Activated naive CD4-positive, alpha-beta T cell treated with anti-CD3 and anti-CD28 coated beads for 36 hours (primary cell): ENCODE measurements around the gene S100A3. TPM values are rescaled to one million over a fixed set of nuclear protein-coding genes. Genes with fewer than 3 reads are reported as not detected.
A peak's percentile ranks its signal among the peaks of the same experiment; 100 is the strongest.
"Not testable (repeated sequence)": the region's sequence is repeated elsewhere in the genome, so short reads cannot be mapped to it uniquely, and the experiment has no call there.

ENCODE experiments used
- CTCF ChIA-PET: fragments of 350-600 bp; sonication (Branson Sonifier 250); formaldehyde crosslinking; loops from one replicate; lab custom pipeline; 2021; ENCODE audit warnings: antibody characterized with exemption; lab: Charles Lee
- DNase-seq: peaks from one replicate; pipeline ENCODE4 v3.0.0-alpha.2; 2020
- H3K27ac Mint-ChIP-seq: one replicate; pipeline ENCODE4 v1.8.0; 2021; ENCODE audit warnings: mild to moderate bottlenecking, mixed read lengths
- H3K27me3 Mint-ChIP-seq: one replicate; pipeline ENCODE4 v1.8.0; 2021; ENCODE audit warnings: low read depth, mixed read lengths
- H3K36me3 Mint-ChIP-seq: one replicate; pipeline ENCODE4 v1.8.0; 2021; ENCODE audit warnings: low read depth, mixed read lengths
- H3K4me1 Mint-ChIP-seq: one replicate; pipeline ENCODE4 v1.8.0; 2021; ENCODE audit warnings: low read depth, mixed read lengths
- H3K4me3 Mint-ChIP-seq: one replicate; pipeline ENCODE4 v1.8.0; 2021; ENCODE audit warnings: mild to moderate bottlenecking, moderate library complexity, mixed read lengths
- H3K9me3 Mint-ChIP-seq: one replicate; pipeline ENCODE4 v1.8.0; 2021; ENCODE audit warnings: mixed read lengths
- intact Hi-C: fragments of 100-400 bp; cut with micrococcal nuclease; formaldehyde crosslinking; loops from one replicate; pipeline ENCODE4 v1.15.1; 2023
- total RNA-seq, 2 experiments: library from RNA; stranded (reverse); gene quantifications; one replicate each; pipeline ENCODE4 v1.2.3, GENCODE V29; 2021

S100A3 gene
- total RNA-seq, 2 experiments from 2014 or later: not detected

- CTCF ChIA-PET: interaction anchor here (0.9 to 1.5 kb wide), 3 partner anchors 16 to 41 kb away, joined by 3 to 5 read pairs (median 4); no protein-coding TSS in a partner anchor
- Mint-ChIP-seq H3K36me3 (no peaks in the 10 kb centered on the region), H3K9me3 (no peaks in the 10 kb centered on the region), H3K4me3 (no peak overlapping the region), H3K27me3 (no peaks in the 10 kb centered on the region), H3K4me1 (peaks cover 20% of the 10 kb centered on the region), H3K27ac (no peak overlapping the region)
- intact Hi-C loops: no loop called here
- DNase-seq: no peak
Measured at GRCh38 chr1:153527683-153528040, 21.4 kb downstream of the S100A3 start.

DNA sequence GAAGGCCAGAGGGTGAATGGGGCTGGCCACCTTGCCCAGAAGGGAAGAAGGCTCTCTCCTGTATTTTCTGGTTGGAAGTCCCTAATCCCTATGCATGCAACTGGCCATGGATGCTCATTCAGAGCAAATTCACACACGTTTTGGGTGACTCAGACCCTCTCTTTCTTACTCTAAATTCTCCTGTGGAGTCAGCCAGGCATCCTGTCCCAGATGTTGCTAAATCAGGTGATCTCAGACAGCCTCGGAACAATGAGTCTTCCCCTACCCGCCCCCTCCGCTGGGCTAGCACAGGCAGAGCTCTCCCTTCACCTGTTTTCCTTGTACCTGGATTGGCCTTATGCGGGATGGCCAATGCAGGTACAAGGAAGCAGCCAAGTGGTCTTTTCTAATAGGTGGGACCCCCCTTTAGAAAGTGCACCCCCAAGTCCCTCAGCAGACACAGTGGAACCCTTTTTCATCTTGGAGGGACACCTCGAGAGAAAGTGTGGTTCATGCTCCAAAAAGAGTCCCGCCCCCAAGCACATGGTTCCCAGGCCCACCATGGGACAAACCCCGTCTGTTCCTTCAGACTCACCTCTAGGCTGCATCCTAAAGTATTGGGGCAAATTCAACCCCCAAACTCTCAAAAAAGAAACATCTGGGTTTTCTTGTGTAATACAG lies 21.9 kb downstream of the S100A3 start:
- no peaks in the 10 kb centered on the region for H3K9me3 Mint-ChIP-seq
- H3K27me3 Mint-ChIP-seq: no peaks in the 10 kb centered on the region
- no peak overlapping the region for H3K27ac Mint-ChIP-seq
- intact Hi-C loops: no loop called here
- CTCF ChIA-PET: interaction anchor here (0.9 to 1.0 kb wide), 2 partner anchors 16 to 41 kb away, joined by 4 to 5 read pairs; no protein-coding TSS in a partner anchor
- no peaks in the 10 kb centered on the region for H3K36me3 Mint-ChIP-seq
- no peak for DNase-seq
- no peak overlapping the region for H3K4me3 Mint-ChIP-seq
- peaks cover 18% of the 10 kb centered on the region for H3K4me1 Mint-ChIP-seq

GRCh38 chr1:153526132-153526543 lies 22.9 kb downstream of the S100A3 start:
- H3K36me3 Mint-ChIP-seq: no peaks in the 10 kb centered on the region
- peaks cover 9% of the 10 kb centered on the region for H3K4me1 Mint-ChIP-seq
- H3K9me3 Mint-ChIP-seq: no peaks in the 10 kb centered on the region
- no peak overlapping the region for H3K4me3 Mint-ChIP-seq
- no peak overlapping the region for H3K27ac Mint-ChIP-seq
- no peaks in the 10 kb centered on the region for H3K27me3 Mint-ChIP-seq
- intact Hi-C loops: no loop called here
- CTCF ChIA-PET: interaction anchor here (0.9 to 1.5 kb wide), 3 partner anchors 9 to 46 kb away, joined by 3 to 8 read pairs (median 4); partner anchors contain the start of gene S100A6
- DNase-seq: no peak

DNA sequence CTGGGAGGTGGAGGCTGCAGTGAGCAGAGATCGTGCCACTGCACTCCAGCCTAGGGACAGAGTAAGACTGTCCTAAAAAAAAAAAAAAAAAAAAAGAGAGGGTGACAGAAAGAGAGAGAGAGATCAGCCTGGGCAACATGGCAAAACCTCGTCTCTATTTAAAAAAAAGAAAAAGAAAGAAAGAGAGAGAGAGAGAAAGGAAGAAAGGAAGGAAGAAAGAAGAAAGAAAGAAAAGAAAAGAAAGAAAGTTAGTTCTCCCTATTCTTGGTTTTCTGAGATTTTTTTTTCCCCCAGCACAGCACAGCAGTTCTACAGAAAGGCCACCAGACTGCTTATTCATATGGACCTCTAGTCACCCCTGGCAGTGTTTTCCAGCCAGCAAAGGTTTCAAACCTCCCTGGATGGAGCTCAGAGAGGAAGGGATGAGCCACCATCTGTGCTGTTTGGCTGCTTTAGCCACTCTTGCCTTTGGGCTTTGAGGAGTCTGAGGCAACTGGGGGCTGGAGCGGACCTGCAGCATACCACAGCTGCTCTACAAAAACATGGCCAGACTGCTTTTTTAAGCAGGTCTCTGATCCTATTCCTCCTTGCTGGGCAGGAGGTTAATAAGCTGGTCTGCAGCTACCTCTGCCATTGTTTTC lies 23.9 kb downstream of the S100A3 start:
- DNase-seq: no peak
- Mint-ChIP-seq H3K4me3 (no peak overlapping the region), H3K36me3 (no peaks in the 10 kb centered on the region), H3K27me3 (no peaks in the 10 kb centered on the region), H3K4me1 (peaks cover 2% of the 10 kb centered on the region), H3K27ac (no peak overlapping the region), H3K9me3 (no peaks in the 10 kb centered on the region)
- intact Hi-C loops: no loop called here
- CTCF ChIA-PET: interaction anchor here (0.7 to 5.1 kb wide), 8 partner anchors 7 to 47 kb away, joined by 3 to 30 read pairs (median 4); partner anchors contain the start of gene S100A6

GRCh38 chr1:153522353-153523048 lies 26.6 kb downstream of the S100A3 start:
- CTCF ChIA-PET: interaction anchor here (1.4 to 5.1 kb wide), 2 partner anchors 10 to 11 kb away, joined by 5 to 30 read pairs; no protein-coding TSS in a partner anchor
- H3K27ac Mint-ChIP-seq: peak overlapping the region; percentile 32
- H3K4me3 Mint-ChIP-seq, H3K27me3 Mint-ChIP-seq, intact Hi-C loops, DNase-seq, H3K4me1 Mint-ChIP-seq, H3K9me3 Mint-ChIP-seq, H3K36me3 Mint-ChIP-seq: not testable (repeated sequence)

DNA sequence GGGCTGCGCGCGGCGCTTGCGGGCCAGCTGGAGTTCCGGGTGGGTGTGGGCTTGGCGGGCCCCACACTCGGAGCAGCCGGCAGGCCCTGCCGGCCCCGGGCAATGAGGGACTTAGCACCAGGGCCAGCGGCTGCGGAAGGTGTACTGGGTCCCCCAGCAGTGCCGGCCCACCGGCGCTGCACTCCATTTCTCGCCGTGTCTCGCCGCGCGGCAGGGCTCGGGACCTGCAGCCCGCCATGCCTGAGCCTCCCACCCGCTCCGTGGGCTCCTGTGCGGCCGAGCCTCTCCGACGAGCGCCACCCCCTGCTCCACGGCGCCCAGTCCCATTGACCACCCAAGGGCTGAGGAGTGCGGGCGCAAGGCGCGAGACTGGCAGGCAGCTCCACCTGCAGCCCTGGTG lies 27.2 kb downstream of the S100A3 start:
- CTCF ChIA-PET: interaction anchor here (1.4 to 5.1 kb wide), 3 partner anchors 10 to 46 kb away, joined by 5 to 30 read pairs (median 10); no protein-coding TSS in a partner anchor
- H3K4me3 Mint-ChIP-seq: not testable (repeated sequence)

GRCh38 chr1:153520818-153521476 lies 28.1 kb downstream of the S100A3 start:
- H3K4me3 Mint-ChIP-seq: no peak overlapping the region
- no peaks in the 10 kb centered on the region for H3K36me3 Mint-ChIP-seq
- H3K27me3 Mint-ChIP-seq: no peaks in the 10 kb centered on the region
- H3K9me3 Mint-ChIP-seq: no peaks in the 10 kb centered on the region
- CTCF ChIA-PET: interaction anchor here (1.2 to 5.1 kb wide), 5 partner anchors 11 to 56 kb away, joined by 3 to 30 read pairs (median 10); no protein-coding TSS in a partner anchor
- no peak for DNase-seq
- peaks cover 2% of the 10 kb centered on the region for H3K4me1 Mint-ChIP-seq
- intact Hi-C loops: no loop called here
- no peak overlapping the region for H3K27ac Mint-ChIP-seq

More for the DNA sequence above, 27.2 kb downstream of the S100A3 start:
- H3K36me3 Mint-ChIP-seq, H3K27me3 Mint-ChIP-seq, intact Hi-C loops, H3K4me1 Mint-ChIP-seq, DNase-seq, H3K27ac Mint-ChIP-seq, H3K9me3 Mint-ChIP-seq: not testable (repeated sequence)

GRCh38 chr1:153520137-153520691 lies 28.8 kb downstream of the S100A3 start:
- intact Hi-C loops, H3K27me3 Mint-ChIP-seq, H3K4me1 Mint-ChIP-seq, H3K27ac Mint-ChIP-seq, H3K9me3 Mint-ChIP-seq, H3K4me3 Mint-ChIP-seq, DNase-seq, H3K36me3 Mint-ChIP-seq: not testable (repeated sequence)
- CTCF ChIA-PET: interaction anchor here (1.2 to 5.1 kb wide), 5 partner anchors 10 to 57 kb away, joined by 3 to 30 read pairs (median 10); no protein-coding TSS in a partner anchor

DNA sequence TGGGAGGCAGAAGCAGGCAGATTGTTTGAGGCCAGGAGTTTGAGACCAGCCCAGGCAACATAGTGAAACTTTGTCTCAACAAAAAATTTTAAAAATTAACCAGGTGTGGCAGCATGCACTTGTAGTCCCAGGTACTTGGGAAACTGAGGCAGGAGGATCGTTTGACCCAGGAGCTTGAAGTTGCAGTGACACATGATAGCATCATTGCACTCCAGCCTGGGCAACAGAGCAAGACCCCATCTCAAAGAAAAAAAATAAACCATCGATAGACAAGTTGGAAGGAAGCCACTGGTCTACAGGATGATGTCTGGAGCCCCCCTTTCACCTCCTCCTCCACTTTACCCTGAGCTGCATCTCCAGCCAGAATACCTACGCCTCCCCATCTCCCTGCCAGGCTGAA lies 29.8 kb downstream of the S100A3 start:
- Mint-ChIP-seq H3K27me3 (no peaks in the 10 kb centered on the region), H3K27ac (no peak overlapping the region), H3K4me1 (peaks cover 2% of the 10 kb centered on the region), H3K36me3 (no peaks in the 10 kb centered on the region), H3K4me3 (no peak overlapping the region), H3K9me3 (no peaks in the 10 kb centered on the region)
- intact Hi-C loops: no loop called here
- CTCF ChIA-PET: interaction anchor here (2.5 to 2.9 kb wide), 2 partner anchors 9 to 49 kb away, joined by 10 to 15 read pairs; no protein-coding TSS in a partner anchor
- DNase-seq: no peak

GRCh38 chr1:153515504-153516394 lies 33.3 kb downstream of the S100A3 start:
- Mint-ChIP-seq H3K9me3 (no peaks in the 10 kb centered on the region), H3K27me3 (no peaks in the 10 kb centered on the region), H3K4me1 (peaks cover 8% of the 10 kb centered on the region), H3K27ac (no peak overlapping the region), H3K4me3 (no peak overlapping the region), H3K36me3 (no peaks in the 10 kb centered on the region)
- no peak for DNase-seq
- intact Hi-C loops: no loop called here
- CTCF ChIA-PET: interaction anchor here (1.1 to 3.4 kb wide), 5 partner anchors 17 to 99 kb away, joined by 3 to 16 read pairs (median 3); no protein-coding TSS in a partner anchor

DNA sequence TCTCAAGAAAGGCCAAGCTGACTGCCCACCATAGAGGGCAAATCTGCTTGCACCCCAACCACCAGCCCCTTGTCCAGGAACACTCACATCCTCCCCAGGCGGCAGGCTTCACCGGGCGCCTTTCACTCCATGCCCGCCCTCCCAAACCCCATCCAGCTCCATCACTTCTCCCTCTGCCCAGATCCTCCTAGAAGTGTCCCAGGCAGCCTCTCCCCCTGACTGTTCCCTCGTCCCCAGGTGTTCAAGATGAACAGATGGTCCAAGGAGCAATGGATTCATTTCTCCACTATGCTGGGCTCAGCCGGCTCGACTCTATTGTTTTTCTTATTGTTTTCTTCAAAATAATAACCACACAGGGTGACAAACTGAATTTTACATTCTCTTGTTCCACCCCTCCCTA lies 35.4 kb downstream of the S100A3 start:
- Mint-ChIP-seq H3K4me3 (no peak overlapping the region), H3K9me3 (no peaks in the 10 kb centered on the region), H3K27ac (no peak overlapping the region), H3K27me3 (no peaks in the 10 kb centered on the region), H3K36me3 (no peaks in the 10 kb centered on the region), H3K4me1 (peaks cover 8% of the 10 kb centered on the region)
- intact Hi-C loops: no loop called here
- no peak for DNase-seq
- CTCF ChIA-PET: interaction anchor here (0.7 to 1.3 kb wide), 3 partner anchors 19 to 54 kb away, joined by 3 to 6 read pairs (median 3); no protein-coding TSS in a partner anchor
